GM23338 (cell line): ENCODE data around the gene INTS6L. TPM values are rescaled to one million over a fixed set of nuclear protein-coding genes. Genes with fewer than 3 reads are reported as not detected.

Source experiments
- ATAC-seq: fragments of 200-7000 bp; cut with Tn5 transposase; 3 replicates; pipeline ENCODE4 v1.9.1; 2020
- DNase-seq: peaks from one replicate; pipeline ENCODE4 v3.0.0-alpha.2; 2015; ENCODE audit warnings: low spot score
- H2AFZ ChIP-seq: fragments of 200-600 bp; sonication (generic); 2 replicates; pipeline ENCODE4 v1.8.0; 2016; ENCODE audit warnings: antibody characterized with exemption, mild to moderate bottlenecking, moderate library complexity
- H3F3A ChIP-seq: fragments of 200-600 bp; sonication (generic); replicated peaks from 2 replicates; pipeline ENCODE4 v1.8.0; 2017; ENCODE audit warnings: antibody characterized with exemption, mixed run types, low read depth
- H3K27ac ChIP-seq: fragments of 200-600 bp; sonication (generic); 2 replicates; pipeline ENCODE4 v1.6.1; 2016; ENCODE audit warnings: low read depth
- H3K27me3 ChIP-seq: fragments of 200-600 bp; sonication (generic); 2 replicates; pipeline ENCODE4 v1.8.0; 2016; ENCODE audit warnings: mild to moderate bottlenecking, mixed run types, moderate library complexity; ENCODE audit not compliant: insufficient read depth
- H3K36me3 ChIP-seq: fragments of 200-600 bp; sonication (generic); 2 replicates; pipeline ENCODE4 v1.8.0; 2016; ENCODE audit warnings: mild to moderate bottlenecking; ENCODE audit not compliant: insufficient read depth
- H3K4me1 ChIP-seq: fragments of 200-600 bp; sonication (generic); 2 replicates; pipeline ENCODE4 v1.8.0; 2016; ENCODE audit warnings: mild to moderate bottlenecking, moderate library complexity; ENCODE audit not compliant: insufficient read depth
- H3K4me2 ChIP-seq: fragments of 200-600 bp; sonication (generic); 2 replicates; pipeline ENCODE4 v1.7.1; 2017; ENCODE audit warnings: mixed run types
- H3K4me3 ChIP-seq: fragments of 200-600 bp; sonication (generic); 2 replicates; pipeline ENCODE4 v1.6.1; 2016; ENCODE audit warnings: mixed run types
- H3K79me2 ChIP-seq: fragments of 200-600 bp; sonication (generic); replicated peaks from 2 replicates; pipeline ENCODE4 v1.8.0; 2017; ENCODE audit warnings: mild to moderate bottlenecking; ENCODE audit not compliant: insufficient read depth
- H3K9me2 ChIP-seq: fragments of 200-600 bp; sonication (generic); 2 replicates; pipeline ENCODE4 v1.8.0; 2017; ENCODE audit not compliant: insufficient read depth
- H4K20me1 ChIP-seq: fragments of 200-600 bp; sonication (generic); replicated peaks from 2 replicates; pipeline ENCODE4 v1.8.0; 2017; ENCODE audit warnings: mild to moderate bottlenecking; ENCODE audit not compliant: insufficient read depth
- H3K27ac Mint-ChIP-seq: 2 replicates; pipeline ENCODE4 v1.8.0; 2020; ENCODE audit warnings: inconsistent platforms, mild to moderate bottlenecking, moderate library complexity, mixed read lengths
- H3K27me3 Mint-ChIP-seq: 3 replicates; pipeline ENCODE4 v1.8.0; 2022; ENCODE audit warnings: low read depth, mild to moderate bottlenecking, moderate library complexity, mixed read lengths, inconsistent platforms; ENCODE audit not compliant: insufficient read depth, poor library complexity
- H3K36me3 Mint-ChIP-seq: 3 replicates; pipeline ENCODE4 v1.8.0; 2021; ENCODE audit warnings: low read depth, mild to moderate bottlenecking, inconsistent platforms, moderate library complexity, mixed read lengths
- H3K4me1 Mint-ChIP-seq: 3 replicates; pipeline ENCODE4 v1.8.0; 2020; ENCODE audit warnings: mild to moderate bottlenecking, inconsistent platforms, mixed read lengths
- H3K4me3 Mint-ChIP-seq: 3 replicates; pipeline ENCODE4 v1.8.0; 2021; ENCODE audit warnings: moderate library complexity, mild to moderate bottlenecking, inconsistent platforms, mixed read lengths
- H3K9me3 Mint-ChIP-seq: 3 replicates; pipeline ENCODE4 v1.8.0; 2020; ENCODE audit warnings: moderate library complexity, mild to moderate bottlenecking, inconsistent platforms, mixed read lengths
- CREB1 ChIP-seq: fragments of 250-450 bp; sonication (Bioruptor Pico); IDR thresholded peaks from 2 replicates; pipeline ENCODE4 v1.5.0; 2020; ENCODE audit warnings: low read depth, mild to moderate bottlenecking, moderate library complexity
- CTCF ChIP-seq, 2 experiments: fragments of 200-600 bp in 1 of 2; sonication (generic) in 1 of 2; conservative IDR thresholded peaks; 2 replicates each; pipeline versions ENCODE4 v1.5.1 to v1.6.1; 2016 to 2017; ENCODE audit warnings: antibody characterized with exemption in 2 of 2, low read depth in 2 of 2, mild to moderate bottlenecking in 2 of 2, moderate library complexity in 1 of 2
- ETS1 ChIP-seq: IDR thresholded peaks from 2 replicates; pipeline ENCODE4 v1.6.1; 2016; ENCODE audit warnings: antibody characterized with exemption
- EZH2 ChIP-seq: fragments of 200-600 bp; sonication (generic); IDR thresholded peaks from one replicate; pipeline ENCODE4 v1.8.0; 2017; ENCODE audit warnings: antibody characterized with exemption, mild to moderate bottlenecking, low read depth; ENCODE audit not compliant: unreplicated experiment
- NANOG ChIP-seq: IDR thresholded peaks from 2 replicates; pipeline ENCODE4 v1.6.1; 2016; ENCODE audit warnings: antibody characterized with exemption, borderline replicate concordance
- POLR2AphosphoS5 ChIP-seq: IDR thresholded peaks from 2 replicates; pipeline ENCODE4 v1.6.1; 2016; ENCODE audit warnings: antibody characterized with exemption, low read depth
- REST ChIP-seq: IDR thresholded peaks from one replicate; pipeline ENCODE4 v1.6.1; 2018; ENCODE audit warnings: antibody characterized with exemption; ENCODE audit not compliant: unreplicated experiment
- STAT1 ChIP-seq: IDR thresholded peaks from one replicate; pipeline ENCODE4 v1.6.1; 2016; ENCODE audit warnings: antibody characterized with exemption; ENCODE audit not compliant: unreplicated experiment
- ZNF114 ChIP-seq: fragments of 250-450 bp; sonication (Bioruptor Pico); IDR thresholded peaks from 2 replicates; pipeline ENCODE4 v1.5.0; 2020; ENCODE audit warnings: mild to moderate bottlenecking, moderate library complexity
- long read RNA-seq: library from polyadenylated mRNA; unstranded; transcript quantifications from one replicate; pipeline ENCODE4 v2.0.0, GENCODE V29; 2020; ENCODE audit not compliant: unreplicated experiment
- polyA plus RNA-seq: library from polyadenylated mRNA; unstranded; fragments of >200 nt; fragmentation: Nextera tagmentation; extraction: Ambion mirVana; gene quantifications from 2 replicates; pipeline ENCODE4 v1.2.1, GENCODE V29; 2016
- total RNA-seq: library from RNA; depleted of rRNA; stranded (reverse); fragments of >200 nt; shearing (Covaris generic); gene quantifications from 2 replicates; pipeline ENCODE4 v1.2.3, GENCODE V29; 2014; rRNA removed

The INTS6L gene, protein sequence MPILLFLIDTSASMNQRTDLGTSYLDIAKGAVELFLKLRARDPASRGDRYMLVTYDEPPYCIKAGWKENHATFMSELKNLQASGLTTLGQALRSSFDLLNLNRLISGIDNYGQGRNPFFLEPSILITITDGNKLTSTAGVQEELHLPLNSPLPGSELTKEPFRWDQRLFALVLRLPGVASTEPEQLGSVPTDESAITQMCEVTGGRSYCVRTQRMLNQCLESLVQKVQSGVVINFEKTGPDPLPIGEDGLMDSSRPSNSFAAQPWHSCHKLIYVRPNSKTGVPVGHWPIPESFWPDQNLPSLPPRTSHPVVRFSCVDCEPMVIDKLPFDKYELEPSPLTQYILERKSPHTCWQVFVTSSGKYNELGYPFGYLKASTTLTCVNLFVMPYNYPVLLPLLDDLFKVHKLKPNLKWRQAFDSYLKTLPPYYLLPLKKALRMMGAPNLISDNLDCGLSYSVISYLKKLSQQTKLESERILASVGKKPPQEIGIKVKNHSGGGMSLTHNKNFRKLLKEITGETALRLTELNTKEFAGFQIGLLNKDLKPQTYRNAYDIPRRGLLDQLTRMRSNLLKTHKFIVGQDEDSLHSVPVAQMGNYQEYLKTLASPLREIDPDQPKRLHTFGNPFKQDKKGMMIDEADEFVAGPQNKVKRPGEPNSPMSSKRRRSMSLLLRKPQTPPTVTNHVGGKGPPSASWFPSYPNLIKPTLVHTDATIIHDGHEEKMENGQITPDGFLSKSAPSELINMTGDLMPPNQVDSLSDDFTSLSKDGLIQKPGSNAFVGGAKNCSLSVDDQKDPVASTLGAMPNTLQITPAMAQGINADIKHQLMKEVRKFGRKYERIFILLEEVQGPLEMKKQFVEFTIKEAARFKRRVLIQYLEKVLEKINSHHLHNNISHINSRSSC
- total RNA-seq (6.4 and 21.9 TPM in 2 replicates), polyA plus RNA-seq (4.5 and 4.8 TPM in 2 replicates)
- long read RNA-seq, result 0 reads

DNA sequence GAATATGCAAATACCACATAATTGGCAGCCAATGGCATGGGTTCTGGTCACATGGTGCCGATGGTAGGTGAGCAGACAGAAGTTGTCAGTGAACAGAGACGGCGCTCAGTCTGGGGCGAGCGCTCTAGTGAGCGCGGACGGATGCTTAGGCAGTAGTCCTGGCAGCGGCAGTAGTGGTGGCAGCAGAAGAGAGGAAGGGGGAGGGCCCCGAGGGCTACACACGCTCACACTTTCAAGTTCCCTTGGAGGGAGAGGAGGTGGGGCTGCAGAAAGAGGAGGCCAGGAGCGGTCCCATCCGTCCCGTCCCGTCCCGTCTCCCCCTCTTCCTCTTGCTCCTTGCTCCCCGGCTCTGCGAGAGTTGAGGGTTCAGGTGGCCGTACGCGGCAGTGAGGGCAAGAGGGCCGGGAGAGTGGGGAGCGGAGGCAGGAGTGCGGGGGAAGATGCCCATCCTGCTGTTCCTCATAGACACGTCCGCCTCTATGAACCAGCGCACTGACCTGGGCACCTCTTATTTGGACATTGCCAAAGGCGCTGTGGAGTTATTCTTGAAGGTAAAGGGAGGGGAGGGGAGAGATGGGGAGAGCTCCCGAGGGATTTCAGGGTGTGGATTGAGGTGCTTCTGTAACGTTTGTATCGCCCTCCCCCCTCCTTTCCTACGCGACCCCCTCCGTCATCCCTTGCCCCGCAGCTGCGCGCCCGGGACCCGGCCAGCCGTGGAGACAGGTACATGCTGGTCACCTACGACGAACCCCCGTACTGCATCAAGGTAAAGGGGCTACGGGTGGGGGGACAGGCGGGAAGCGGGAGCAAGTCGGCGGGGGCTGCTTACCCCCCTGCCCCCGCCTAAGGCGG, at the start of gene INTS6L:
Gene INTS6L (plus strand): TSS at position 108 of the 852 bp plus-strand sequence. CDS start 333 bp downstream, at position 441.
- Histone ChIP-seq H3K4me2 (peak within 1 kb of the TSS; percentile 75), H3F3A (no peaks in the 10 kb centered on the region), H3K4me3 (peak within 1 kb of the TSS; percentile 67), H4K20me1 (no peaks in the 10 kb centered on the region), H3K27me3 (no peaks in the 10 kb centered on the region), H3K36me3 (no peaks in the 10 kb centered on the region), H3K79me2 (no peaks in the 10 kb centered on the region), H3K4me1 (peaks cover 6% of the 10 kb centered on the region; the same call in 1 of the 2 replicates), H3K9me2 (no peaks in the 10 kb centered on the region), H3K27ac (no peak within 1 kb of the TSS), H2AFZ (no peak within 1 kb of the TSS)
- TF ChIP-seq CREB1 (CRISPR knock-in tag) (0 out of 2 replicates have a peak, but pooled peaks have one; percentile 24), STAT1 (no peak), POLR2AphosphoS5 (peak; percentile 91)
- H3K27me3 Mint-ChIP-seq, result peaks cover 2% of the 10 kb centered on the region
- H3K9me3 Mint-ChIP-seq, result no peaks in the 10 kb centered on the region
- H3K36me3 Mint-ChIP-seq, result no peaks in the 10 kb centered on the region
- ATAC-seq (peak; percentile 88), DNase-seq (peak; percentile 89)
- peaks cover 11% of the 10 kb centered on the region for H3K4me1 Mint-ChIP-seq
- H3K27ac Mint-ChIP-seq, result peak within 1 kb of the TSS; percentile 92
- H3K4me3 Mint-ChIP-seq, result peak within 1 kb of the TSS; percentile 94

GRCh38 chrX:135476378-135476777, 44.1 kb upstream of the INTS6L start:
- Histone ChIP-seq H3K4me1 (no peaks in the 10 kb centered on the region), H2AFZ (no peak overlapping the region), H3K27me3 (no peaks in the 10 kb centered on the region), H4K20me1 (no peaks in the 10 kb centered on the region), H3K36me3 (no peaks in the 10 kb centered on the region), H3K79me2 (no peaks in the 10 kb centered on the region), H3K4me2 (no peak overlapping the region), H3K4me3 (no peak overlapping the region), H3K9me2 (no peaks in the 10 kb centered on the region), H3F3A (no peaks in the 10 kb centered on the region), H3K27ac (no peak overlapping the region)
- no peak for ATAC-seq
- Mint-ChIP-seq H3K36me3 (no peaks in the 10 kb centered on the region), H3K9me3 (no peaks in the 10 kb centered on the region), H3K4me3 (no peak overlapping the region), H3K27me3 (no peaks in the 10 kb centered on the region), H3K27ac (no peak overlapping the region), H3K4me1 (no peaks in the 10 kb centered on the region)
- no peak for DNase-seq
- TF ChIP-seq CTCF (conservative IDR thresholded peaks at IDR 0.05; ENCODE audit: low read depth in 2 of 2) (no peak), ZNF114 (CRISPR knock-in tag) (no peak), CREB1 (CRISPR knock-in tag) (no peak), EZH2 (no peak), NANOG (no peak), REST (no peak), ETS1 (no peak), STAT1 (no peak)
